ENCODE measurements around the gene POLR3K.

- TF ChIP-seq CTCF (IDR thresholded peaks at IDR 0.05; ENCODE audit: low read length) (no peak), EZH2phosphoT487 (IDR thresholded peaks at IDR 0.05; ENCODE audit: low read length) (no peak), EZH2 (optimal IDR thresholded peaks at IDR 0.05; ENCODE audit: low read depth, low read length) (no peak)
Observed at GRCh38 chr16:45454-45853, 8.0 kb downstream of the POLR3K start.
